HG02763 (cell line): Measurements from ENCODE around the gene LIX1L.

Experiments
- ATAC-seq: cut with Tn5 transposase; IDR thresholded peaks from one replicate; pipeline ENCODE4 v1.9.1; 2021; ENCODE audit warnings: mild to moderate bottlenecking, moderate library complexity; ENCODE audit not compliant: unreplicated experiment

LIX1L gene

GRCh38 chr1:145957443-145958319, at the start of gene LIX1L:
Gene LIX1L, minus strand, starts transcription at chr1:145958017. Its CDS starts 90 bp downstream, at chr1:145957927.
- peak; percentile 90 for ATAC-seq

GRCh38 chr1:146001709-146002108, 43.9 kb upstream of the LIX1L start:
- ATAC-seq: no peak

GRCh38 chr1:145999321-146000024, 41.7 kb upstream of the LIX1L start:
- ATAC-seq: no peak

GRCh38 chr1:145997718-145998023, 39.9 kb upstream of the LIX1L start:
- no peak for ATAC-seq

GRCh38 chr1:145997016-145997717, 39.4 kb upstream of the LIX1L start:
- peak; percentile 27 for ATAC-seq

GRCh38 chr1:145996433-145997015, 38.7 kb upstream of the LIX1L start, which contains the start of gene TXNIP:
Gene TXNIP, minus strand, starts transcription at chr1:145996579. Its CDS starts 313 bp downstream, at chr1:145996266.
- peak; percentile 90 for ATAC-seq

GRCh38 chr1:145995964-145996432, 38.2 kb upstream of the LIX1L start:
- ATAC-seq: no peak

GRCh38 chr1:145995148-145995881, 37.5 kb upstream of the LIX1L start:
- no peak for ATAC-seq

GRCh38 chr1:145994391-145995120, 36.7 kb upstream of the LIX1L start:
- no peak for ATAC-seq

- no peak for ATAC-seq
Measured at GRCh38 chr1:145993618-145994390, 36.0 kb upstream of the LIX1L start.

GRCh38 chr1:145992958-145993617, 35.3 kb upstream of the LIX1L start:
- no peak for ATAC-seq

GRCh38 chr1:145992502-145992936, 34.7 kb upstream of the LIX1L start:
- ATAC-seq: no peak

GRCh38 chr1:145991735-145992412, 34.1 kb upstream of the LIX1L start:
- no peak for ATAC-seq

GRCh38 chr1:145990249-145990855, 32.5 kb upstream of the LIX1L start:
- ATAC-seq: no peak

GRCh38 chr1:145988773-145989172, 31.0 kb upstream of the LIX1L start:
- ATAC-seq: no peak

GRCh38 chr1:145987926-145988325, 30.1 kb upstream of the LIX1L start:
- no peak for ATAC-seq

- no peak for ATAC-seq
Measured at GRCh38 chr1:145986551-145986950, 28.7 kb upstream of the LIX1L start.
